Measurements from ENCODE around the gene ABL1. TPM values are rescaled to one million over a fixed set of nuclear protein-coding genes. Genes with fewer than 3 reads are reported as not detected.

Gene ABL1
- polyA plus RNA-seq, 1 of the 3 experiments (the other 2 are of a cell fraction) = 24.6 TPM

DNA sequence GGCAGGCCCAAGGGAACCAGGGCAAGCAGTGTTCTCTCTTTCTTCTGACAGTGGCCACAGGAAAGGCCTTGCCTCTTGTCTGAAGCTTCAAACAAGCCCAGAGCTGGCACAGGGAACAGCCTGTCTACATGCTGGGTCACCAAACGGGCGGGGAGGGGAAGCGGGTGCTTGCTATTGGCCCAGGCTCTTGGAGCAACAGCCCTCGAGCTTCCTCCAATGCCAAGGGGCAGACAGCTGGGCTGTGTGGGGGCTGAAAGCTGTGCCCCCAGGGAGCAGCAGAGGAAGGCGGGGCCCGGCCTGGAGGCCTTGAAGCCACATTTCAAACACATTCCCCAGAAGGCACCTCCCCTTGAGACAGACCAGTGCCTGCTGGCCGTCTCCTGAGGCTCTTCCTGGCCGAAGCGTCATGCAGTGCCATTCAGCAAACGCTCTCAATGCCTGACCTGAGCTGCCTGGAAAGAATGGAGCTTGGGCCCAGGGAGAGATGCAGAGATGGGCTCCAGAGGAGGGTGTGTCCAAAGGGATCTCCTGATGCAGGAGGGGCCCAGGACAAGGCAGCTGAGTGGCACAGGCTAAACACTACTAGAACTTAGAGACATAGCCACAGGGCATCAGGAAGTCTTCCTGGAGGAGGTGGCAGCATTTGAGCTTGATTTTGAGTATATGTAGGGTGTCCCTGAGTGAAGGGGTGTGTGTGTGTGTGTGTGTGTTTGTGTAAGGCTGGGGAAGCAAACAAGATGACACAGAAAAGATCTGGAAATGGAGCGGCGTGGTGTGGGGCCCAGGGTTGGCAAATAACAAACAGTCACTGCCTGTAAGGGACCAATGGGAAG, 101.4 kb downstream of the ABL1 start:
- H3K27ac ChIP-seq (ENCODE audit: low read depth in 2 of 2, low read length in 1 of 2) = no peak overlapping the region
- peaks cover 7 to 10% of the 10 kb centered on the region in 2 experiments; a peak in 2 of 4 replicates for H3K4me1 ChIP-seq (ENCODE audit: control insufficient read depth in 1 of 2, insufficient read depth in 2 of 2, low read depth in 1 of 2, low read length in 1 of 2)
- no peak overlapping the region for H2AFZ ChIP-seq (ENCODE audit: low read depth)
- ChIA-PET CTCF (interaction anchor here (0.7 to 2.0 kb wide), 5 partner anchors 29 to 180 kb away, joined by 3 to 10 read pairs (median 3); no protein-coding TSS in a partner anchor), POLR2A (no interaction called here)
- peaks cover 25% of the 10 kb centered on the region for H3K27me3 ChIP-seq (ENCODE audit: insufficient read depth)
- WGBS (ENCODE audit: low lambda C conversion rate) = 82% methylated on average over 5 of the region's 12 CpGs
- no peak overlapping the region for H3K4me2 ChIP-seq
- no peaks in the 10 kb centered on the region for H3K9me3 ChIP-seq
- peaks cover 25% of the 10 kb centered on the region for H3F3A ChIP-seq (replicated peaks; ENCODE audit: insufficient read depth)
- no peak for DNase-seq
- TF ChIP-seq EZH2phosphoT487 (IDR thresholded peaks at IDR 0.05; ENCODE audit: borderline replicate concordance, low read depth) (no peak), EP300 (IDR thresholded peaks at IDR 0.05; ENCODE audit: borderline replicate concordance in 1 of 2, low read depth in 1 of 2, low read length in 1 of 2) (no peak), CHD2 (IDR thresholded peaks at IDR 0.05; ENCODE audit: low read length, partially characterized antibody) (no peak), TCF12 (IDR thresholded peaks at IDR 0.05) (no peak), FOSL2 (IDR thresholded peaks at IDR 0.05; ENCODE audit: borderline replicate concordance, low read depth) (no peak), RXRA (IDR thresholded peaks at IDR 0.05; ENCODE audit: borderline replicate concordance, low read depth) (no peak), MEF2A (IDR thresholded peaks at IDR 0.05; ENCODE audit: borderline replicate concordance, low read depth) (no peak), ELF1 (IDR thresholded peaks at IDR 0.05) (no peak), FOXJ3 (CRISPR knock-in tag; IDR thresholded peaks at IDR 0.05) (no peak), RFX5 (IDR thresholded peaks at IDR 0.05; ENCODE audit: low read length) (no peak)
- TF ChIP-seq, protein P1, sequence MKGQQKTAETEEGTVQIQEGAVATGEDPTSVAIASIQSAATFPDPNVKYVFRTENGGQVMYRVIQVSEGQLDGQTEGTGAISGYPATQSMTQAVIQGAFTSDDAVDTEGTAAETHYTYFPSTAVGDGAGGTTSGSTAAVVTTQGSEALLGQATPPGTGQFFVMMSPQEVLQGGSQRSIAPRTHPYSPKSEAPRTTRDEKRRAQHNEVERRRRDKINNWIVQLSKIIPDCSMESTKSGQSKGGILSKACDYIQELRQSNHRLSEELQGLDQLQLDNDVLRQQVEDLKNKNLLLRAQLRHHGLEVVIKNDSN (IDR thresholded peaks at IDR 0.05; ENCODE audit: borderline replicate concordance, low read depth) = no peak
- TF ChIP-seq, protein P2, sequence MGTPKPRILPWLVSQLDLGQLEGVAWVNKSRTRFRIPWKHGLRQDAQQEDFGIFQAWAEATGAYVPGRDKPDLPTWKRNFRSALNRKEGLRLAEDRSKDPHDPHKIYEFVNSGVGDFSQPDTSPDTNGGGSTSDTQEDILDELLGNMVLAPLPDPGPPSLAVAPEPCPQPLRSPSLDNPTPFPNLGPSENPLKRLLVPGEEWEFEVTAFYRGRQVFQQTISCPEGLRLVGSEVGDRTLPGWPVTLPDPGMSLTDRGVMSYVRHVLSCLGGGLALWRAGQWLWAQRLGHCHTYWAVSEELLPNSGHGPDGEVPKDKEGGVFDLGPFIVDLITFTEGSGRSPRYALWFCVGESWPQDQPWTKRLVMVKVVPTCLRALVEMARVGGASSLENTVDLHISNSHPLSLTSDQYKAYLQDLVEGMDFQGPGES (IDR thresholded peaks at IDR 0.05; ENCODE audit: low read depth, low read length) = no peak
- TF ChIP-seq, protein P3, sequence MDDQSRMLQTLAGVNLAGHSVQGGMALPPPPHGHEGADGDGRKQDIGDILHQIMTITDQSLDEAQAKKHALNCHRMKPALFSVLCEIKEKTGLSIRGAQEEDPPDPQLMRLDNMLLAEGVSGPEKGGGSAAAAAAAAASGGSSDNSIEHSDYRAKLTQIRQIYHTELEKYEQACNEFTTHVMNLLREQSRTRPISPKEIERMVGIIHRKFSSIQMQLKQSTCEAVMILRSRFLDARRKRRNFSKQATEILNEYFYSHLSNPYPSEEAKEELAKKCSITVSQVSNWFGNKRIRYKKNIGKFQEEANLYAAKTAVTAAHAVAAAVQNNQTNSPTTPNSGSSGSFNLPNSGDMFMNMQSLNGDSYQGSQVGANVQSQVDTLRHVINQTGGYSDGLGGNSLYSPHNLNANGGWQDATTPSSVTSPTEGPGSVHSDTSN (IDR thresholded peaks at IDR 0.05) = no peak
- H3K36me3 ChIP-seq (replicated peaks in 1 of 2; ENCODE audit: control insufficient read depth in 1 of 2, insufficient read depth in 2 of 2, low read length in 1 of 2) = no peaks in the 10 kb centered on the region
- H3K4me3 ChIP-seq (ENCODE audit: low read depth in 2 of 2, low read length in 1 of 2) = no peak overlapping the region
- no peaks in the 10 kb centered on the region for H3K9me2 ChIP-seq
- 0 out of 2 replicates have a peak, but pooled peaks cover 6% of the 10 kb centered on the region for H4K20me1 ChIP-seq (ENCODE audit: insufficient read depth)
- H3K79me2 ChIP-seq (ENCODE audit: insufficient read depth) = no peaks in the 10 kb centered on the region
- H3K9ac ChIP-seq = no peak overlapping the region

Other genes with a start within 250 kb of the ABL1 start
- 0.02 and 0.08 TPM in 2 replicates for gene PRDM12, start 170.7 kb upstream of the ABL1 start, polyA plus RNA-seq (2012; rRNA removed)
- 28.7 and 36.8 TPM in 2 replicates for gene EXOSC2, start 141.5 kb upstream of the ABL1 start, polyA plus RNA-seq (2012; rRNA removed)
- gene QRFP, start 61.6 kb downstream of the ABL1 start, polyA plus RNA-seq (2012; rRNA removed) = not detected in 2 replicates
- 0.86 and 1.3 TPM in 2 replicates for gene FIBCD1, start 104.0 kb downstream of the ABL1 start, polyA plus RNA-seq (2012; rRNA removed)
- gene LAMC3, start 173.9 kb downstream of the ABL1 start, polyA plus RNA-seq (2012; rRNA removed) = 0.06 and 0.07 TPM in 2 replicates

All from SK-N-SH (cell line).